GM21528 (cell line): ENCODE data around the gene GTPBP2.

Experiments used
- ATAC-seq: cut with Tn5 transposase; IDR thresholded peaks from one replicate; pipeline ENCODE4 v1.9.1; 2021; ENCODE audit warnings: mild to moderate bottlenecking, moderate library complexity; ENCODE audit not compliant: unreplicated experiment, low FRiP score

GTPBP2 gene, protein sequence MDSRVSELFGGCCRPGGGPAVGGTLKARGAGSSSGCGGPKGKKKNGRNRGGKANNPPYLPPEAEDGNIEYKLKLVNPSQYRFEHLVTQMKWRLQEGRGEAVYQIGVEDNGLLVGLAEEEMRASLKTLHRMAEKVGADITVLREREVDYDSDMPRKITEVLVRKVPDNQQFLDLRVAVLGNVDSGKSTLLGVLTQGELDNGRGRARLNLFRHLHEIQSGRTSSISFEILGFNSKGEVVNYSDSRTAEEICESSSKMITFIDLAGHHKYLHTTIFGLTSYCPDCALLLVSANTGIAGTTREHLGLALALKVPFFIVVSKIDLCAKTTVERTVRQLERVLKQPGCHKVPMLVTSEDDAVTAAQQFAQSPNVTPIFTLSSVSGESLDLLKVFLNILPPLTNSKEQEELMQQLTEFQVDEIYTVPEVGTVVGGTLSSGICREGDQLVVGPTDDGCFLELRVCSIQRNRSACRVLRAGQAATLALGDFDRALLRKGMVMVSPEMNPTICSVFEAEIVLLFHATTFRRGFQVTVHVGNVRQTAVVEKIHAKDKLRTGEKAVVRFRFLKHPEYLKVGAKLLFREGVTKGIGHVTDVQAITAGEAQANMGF

DNA sequence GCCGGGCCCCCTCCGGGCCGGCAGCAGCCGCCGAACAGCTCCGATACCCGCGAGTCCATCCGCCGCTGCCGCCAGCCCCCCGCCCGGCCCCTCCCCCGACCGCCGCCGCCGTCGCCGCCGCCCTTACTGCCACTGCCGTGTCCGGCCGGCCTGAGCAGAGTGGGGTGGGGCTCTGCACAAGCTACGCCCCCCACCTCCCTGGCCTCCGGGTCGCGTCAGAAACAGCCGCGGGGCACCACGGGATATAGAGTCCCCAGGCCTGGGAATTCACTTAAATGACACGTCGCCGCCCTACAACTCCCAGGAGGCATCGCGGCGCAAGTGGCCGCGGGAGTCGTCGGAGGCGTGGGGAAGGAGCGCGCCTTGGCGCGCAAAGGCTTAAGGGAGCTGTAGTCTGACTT, at the start of gene GTPBP2:
GTPBP2 (minus strand) TSS at position 161 of the 401 bp plus-strand sequence; CDS start at position 59, 102 bp downstream.
- peak; percentile 82 for ATAC-seq

DNA sequence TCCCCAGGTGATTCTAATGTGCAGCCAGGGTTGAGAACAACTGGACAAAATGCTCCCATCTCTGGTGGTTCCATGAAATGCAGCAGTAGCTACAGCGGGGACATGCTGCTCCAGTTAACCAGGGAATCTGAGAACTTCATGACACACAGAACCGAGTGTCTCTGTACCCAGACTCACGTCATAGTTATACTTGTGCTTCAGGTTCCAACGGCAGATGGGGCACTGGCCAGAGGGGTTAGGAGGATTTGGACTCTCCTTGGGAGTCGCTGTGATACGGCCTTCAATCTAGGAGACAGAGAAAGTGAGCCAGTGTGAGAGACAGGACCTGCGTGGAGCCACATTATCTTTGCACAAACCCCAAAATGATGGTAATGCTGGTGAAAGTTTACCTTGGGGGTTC, 49.3 kb upstream of the GTPBP2 start:
- no peak for ATAC-seq

DNA sequence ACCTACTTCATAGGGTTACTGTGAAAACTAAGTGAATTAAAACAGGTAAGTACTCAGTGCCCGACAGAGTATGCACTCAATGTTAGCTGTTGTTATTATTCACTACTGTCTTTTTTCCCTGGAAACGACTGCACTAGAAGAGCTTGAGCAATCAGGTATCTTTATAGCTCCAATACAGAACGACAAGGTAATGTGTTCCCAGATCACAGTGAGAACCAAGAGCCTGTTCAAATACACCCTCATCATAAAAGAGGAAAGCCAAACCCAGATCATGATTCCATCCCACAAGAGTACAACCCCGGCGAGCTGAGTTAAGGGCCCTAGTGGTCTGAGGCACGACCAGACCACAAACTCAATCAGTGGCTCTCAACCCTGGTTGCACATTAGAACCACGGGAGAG, 48.7 kb upstream of the GTPBP2 start:
- ATAC-seq = no peak

DNA sequence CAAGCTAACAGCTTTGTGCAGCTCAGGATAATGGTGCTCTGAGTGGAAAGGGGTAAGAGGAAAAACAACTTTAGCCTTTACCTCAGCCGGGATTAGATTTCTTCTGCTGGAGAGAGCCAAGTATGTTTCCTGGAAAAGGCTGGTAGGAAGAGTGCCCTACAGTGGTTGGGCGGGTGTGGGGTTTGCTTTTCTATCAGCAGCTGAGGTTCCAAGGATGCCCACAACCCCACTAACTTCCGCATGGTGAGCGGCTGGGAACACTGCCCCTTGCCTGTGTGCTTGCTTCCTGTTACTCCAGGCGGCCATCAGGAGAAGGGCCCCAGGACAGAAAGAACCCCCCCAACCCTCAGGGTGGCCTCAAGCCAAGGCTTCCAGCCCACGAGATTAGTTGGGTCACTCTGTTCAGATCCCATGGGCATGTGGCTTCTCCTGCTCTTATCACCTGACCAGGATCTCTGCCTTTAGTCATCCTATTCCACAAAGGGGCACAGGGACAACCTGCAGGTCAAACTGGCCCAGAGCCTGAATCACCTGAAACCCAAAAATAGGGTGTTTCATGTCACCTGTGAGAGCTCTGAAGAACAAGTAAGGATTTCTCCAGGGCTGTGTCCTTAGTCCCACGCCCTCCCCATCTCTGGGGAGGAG, 48.0 kb upstream of the GTPBP2 start:
- no peak for ATAC-seq

DNA sequence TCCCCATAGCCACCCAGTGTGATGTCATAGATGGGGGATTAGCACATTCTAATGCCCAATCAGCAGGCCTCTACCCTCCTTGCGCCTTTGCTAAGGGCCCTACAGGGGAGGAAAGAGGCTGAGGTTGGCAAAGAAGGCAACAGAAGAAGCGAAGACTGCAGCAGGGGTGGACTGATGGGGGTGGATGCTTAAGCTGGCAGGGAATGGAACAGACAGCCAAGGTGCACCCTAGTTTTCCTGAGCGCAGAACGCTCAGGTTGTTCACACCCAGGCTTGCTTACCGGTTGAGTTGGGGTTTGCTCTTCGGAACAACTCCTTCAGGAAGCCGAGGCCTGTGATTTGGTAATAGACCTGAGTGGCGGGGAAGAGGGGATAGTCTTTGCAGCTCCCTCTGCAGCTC, 45.9 kb upstream of the GTPBP2 start:
- ATAC-seq = no peak

DNA sequence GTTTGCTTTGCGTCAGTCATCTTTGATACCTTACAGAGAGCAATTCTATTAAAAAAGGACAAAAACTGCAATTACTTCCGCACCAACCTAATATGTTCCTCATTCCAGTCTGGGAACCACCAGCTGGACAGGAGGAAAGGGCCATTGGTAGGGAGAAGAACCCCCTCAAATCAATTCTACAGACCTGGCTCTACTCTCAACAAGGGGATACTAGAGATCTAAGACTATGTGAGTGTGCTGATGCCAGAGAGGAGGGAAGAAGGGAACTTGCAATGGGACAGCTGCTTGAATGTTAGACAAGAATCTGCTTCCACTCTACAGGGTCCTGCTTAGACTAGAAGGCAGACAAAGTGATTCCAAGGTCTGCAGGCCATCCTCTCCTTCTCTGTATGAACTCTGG, 45.2 kb upstream of the GTPBP2 start:
- ATAC-seq = no peak

DNA sequence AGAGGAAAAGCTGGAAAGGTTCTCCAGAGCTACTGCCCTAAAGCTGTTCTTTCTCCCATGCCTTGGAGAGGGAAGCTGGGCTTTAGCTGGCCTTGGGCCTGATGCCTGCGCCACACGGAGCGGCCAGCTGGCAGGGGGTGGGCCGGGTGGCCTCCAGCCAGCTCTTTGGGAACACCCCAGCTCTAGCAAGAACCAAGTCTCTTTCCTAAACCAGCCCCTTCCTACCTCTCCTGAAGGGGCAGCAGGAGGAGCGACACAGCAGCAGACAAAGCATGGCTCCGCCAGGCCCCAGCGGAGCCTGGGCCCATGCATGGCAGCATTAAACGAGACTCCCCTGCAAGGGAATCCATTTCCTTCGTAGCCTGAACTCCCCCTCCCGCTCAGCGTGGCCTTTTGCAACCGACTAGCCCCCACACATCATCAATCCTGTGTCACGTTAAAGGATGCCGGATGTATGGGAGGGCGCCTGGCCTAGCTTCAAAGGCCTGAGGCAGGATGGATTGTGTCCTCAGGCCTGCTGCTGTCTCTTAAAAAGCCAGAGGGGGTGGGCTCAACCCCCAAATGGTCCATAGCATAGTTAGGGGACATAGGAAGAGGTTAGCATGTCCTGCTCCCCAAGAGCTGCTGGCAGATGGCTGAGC, 44.5 kb upstream of the GTPBP2 start:
- no peak for ATAC-seq

DNA sequence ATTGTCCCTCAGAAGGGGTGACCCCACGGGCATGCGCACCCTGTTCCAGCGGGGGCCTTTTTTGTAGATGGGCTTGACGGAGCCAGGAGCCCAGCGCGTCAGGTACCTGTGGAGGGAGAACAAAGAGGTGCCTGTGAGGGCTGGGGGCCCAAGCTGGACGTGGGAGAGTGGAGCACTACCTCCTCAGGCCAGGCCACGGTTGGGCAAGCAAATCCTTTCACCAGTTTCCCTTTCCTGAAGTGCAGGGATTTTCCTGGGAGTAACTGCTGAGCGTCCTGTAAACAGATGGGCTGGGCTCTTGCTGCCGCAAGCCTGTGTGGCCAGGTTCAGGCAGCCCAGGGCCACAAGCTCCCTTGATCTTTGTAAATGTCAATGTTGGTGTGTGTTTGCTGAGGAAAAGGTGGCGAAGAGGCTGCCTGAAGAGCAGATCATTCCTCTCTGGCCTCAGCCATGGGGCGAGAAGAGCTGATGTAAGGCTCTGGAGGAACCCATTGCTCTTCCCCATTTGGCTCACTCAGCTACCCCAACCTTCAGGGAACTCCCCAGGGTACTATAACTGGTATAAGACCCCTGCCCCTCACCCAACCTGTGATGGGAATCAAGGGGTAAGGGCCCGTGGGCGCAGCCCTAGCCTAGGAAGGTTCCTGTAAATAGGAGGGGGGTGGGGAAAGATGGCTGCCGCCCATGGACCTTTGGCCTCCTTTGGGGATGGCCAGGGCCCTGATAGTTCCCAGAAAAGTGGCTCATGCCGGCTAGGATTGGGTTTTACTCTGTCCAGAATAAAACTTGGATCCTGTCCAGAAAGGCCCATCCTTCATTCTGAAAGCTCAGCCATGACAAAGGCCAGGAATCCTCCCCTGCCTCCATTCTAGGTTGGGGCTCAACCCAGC, 43.0 kb upstream of the GTPBP2 start:
- no peak for ATAC-seq

DNA sequence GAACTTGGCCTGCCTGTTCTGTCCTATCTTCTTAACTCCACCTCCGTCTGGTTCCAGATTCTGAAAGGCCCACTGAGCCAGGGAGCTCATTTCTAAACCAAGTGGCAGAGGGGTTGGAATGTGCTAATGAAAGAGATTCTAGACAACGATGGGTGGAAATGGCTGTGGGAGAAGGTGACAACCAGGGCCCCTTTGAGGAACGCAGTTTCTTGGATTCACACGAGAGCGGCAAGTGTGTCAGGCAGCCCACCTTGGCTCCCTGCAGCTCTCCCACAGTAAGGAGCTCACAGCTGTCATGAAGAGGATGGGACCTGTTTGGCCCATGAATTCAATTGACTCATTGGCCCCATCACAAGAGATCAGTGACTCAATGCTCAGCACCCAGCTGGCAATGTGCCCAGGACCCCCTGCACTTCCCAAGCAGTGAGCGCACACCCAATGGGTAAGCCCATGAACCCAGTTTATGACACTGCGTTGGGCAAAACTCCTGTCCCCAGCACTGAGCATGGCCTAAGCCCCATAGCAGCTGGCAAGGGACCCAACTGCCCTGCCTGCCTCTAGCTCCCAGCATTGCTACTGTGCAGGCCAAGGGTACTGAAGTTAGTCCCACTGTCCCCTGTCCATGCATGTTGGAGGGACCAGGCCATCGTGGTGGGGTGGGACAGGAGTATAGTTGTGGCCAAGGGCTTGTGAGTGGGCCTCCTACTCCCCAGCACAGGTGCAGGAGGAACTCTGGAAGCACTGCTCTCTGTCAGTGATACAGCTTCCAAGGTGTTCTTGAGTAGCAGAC, 42.1 kb upstream of the GTPBP2 start:
- ATAC-seq = no peak

DNA sequence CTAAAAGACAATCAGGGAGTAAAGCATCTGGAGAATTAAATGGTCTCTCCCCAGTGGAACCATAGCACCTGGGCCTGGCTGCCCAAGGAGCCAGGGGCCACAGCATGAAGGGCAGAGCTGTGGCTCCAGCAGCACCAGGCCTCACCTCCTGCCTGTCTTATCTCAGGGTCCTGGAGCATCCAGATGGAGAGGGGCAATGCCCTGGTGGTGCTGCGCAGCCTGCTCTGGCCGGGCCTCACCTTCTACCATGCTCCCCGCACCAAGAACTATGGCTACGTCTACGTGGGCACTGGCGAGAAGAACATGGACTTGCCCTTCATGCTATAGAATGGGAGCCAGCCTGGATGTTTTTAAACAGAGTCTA, 41.5 kb upstream of the GTPBP2 start:
- ATAC-seq = no peak

DNA sequence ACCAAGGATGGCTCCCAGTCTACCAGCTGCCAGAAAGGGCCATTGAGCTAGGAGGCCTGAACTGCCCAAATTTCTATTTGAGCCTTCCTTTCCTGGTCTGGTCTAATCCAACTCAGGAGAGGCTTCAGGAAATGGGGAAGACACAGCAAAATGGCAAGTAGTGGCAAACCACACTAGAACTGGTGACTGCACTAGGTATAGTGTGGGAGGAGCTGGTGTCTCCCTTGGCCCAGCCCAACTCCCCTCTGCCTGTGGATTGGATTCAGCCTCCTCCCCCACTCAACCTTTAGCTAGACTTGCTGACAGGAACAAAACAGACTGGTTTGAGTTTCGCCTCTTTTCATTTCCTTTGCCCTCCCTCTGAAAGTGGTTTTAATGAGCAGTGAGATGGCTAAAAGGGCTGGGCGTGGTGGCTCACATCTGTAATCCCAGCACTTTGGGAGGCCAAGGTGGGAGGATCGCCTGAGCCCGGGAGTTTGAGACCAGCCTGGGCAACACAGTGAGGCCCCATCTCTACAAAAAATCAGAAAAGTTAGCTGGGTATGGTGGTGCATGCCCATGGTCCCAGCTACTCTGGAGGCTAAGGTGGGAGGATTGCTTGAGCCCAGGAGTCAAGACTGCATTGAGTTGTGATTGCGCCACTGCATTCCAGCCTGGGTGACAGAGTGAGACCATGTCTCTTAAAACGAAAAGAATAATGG, 41.0 kb upstream of the GTPBP2 start:
- ATAC-seq = no peak

DNA sequence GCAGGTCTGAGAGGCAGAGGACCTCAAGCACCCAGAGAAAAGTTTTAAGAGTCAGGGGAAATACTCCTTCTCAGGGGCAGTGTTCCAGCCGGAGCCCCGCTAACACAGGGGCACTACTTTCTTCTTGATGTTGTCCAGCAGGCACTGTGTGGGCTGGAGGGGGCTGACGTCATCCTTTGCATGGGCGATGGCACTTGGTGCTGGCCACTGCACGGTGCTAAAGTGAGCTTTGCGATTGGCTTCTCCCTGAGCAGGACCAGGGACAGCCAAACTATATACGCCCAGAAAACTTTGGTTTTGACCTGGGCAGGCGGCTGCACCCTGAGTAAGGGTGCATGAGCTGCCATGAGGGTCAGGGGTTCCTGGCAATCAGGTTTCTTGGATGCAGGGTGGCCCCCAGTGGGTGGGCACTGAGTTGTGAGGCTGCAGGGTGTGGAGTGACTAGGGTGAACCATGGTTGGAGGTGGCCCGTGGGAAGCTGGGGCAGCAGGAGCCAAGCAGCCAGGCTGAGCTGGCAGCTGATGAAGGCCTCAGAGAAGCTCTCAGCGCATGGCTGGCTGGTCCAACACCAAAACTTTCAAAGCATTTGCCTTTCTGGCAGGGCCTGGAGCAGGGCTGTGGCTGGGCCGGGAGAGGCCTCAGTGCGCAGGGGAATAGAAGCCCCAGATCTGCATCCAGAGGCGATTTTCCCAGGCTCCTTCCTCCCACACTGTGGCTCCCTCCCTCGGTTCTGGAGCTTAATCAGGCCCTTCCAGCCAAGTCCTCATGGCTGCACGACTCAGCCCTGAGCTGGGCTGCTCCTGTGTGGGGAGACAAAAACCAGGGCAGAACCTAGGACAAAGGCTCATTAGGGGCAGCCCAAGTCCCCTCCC, 40.2 kb upstream of the GTPBP2 start:
- no peak for ATAC-seq

DNA sequence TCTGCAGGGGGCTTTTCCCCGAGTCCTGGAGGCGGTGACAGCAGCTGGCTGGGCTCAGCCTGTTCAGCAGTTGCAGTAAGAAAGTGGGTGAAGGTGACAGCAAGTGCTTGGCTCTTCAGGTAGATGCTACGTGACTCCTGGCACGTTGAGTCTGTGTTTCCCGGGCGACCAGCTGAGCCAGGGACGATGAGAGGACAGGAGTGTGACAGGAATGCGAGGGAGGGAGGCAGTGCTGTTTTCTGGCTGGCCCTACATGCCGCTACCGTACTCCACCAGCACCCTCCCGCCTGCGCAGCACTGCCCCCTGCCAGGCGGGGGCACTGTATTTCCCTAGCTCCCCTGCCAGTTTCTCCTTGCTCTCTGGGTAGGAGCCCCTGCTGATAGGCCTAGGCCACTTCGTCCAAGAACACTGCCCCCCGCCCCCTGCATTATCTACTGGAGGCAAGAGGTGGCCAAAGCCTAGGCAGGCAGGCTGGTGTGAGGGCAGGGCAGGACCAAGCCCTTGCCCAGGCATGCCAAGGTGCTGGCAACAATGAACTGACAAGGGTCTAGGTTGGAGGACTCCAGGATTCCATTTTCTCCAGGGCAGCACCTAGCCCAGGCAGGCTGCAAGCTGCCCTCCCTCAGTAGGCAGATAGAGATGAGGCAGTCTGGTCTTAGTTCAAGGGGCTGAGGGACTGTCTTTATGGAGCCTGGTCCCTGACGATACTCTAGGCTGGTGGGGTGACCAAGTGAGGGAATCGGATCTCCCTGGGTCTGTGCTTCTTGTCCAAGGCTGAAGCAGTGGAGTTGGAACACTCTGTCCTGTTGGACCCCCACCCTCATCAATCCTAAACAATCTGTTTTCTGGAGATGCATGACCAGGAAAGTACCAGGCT, 39.3 kb upstream of the GTPBP2 start:
- ATAC-seq = no peak

DNA sequence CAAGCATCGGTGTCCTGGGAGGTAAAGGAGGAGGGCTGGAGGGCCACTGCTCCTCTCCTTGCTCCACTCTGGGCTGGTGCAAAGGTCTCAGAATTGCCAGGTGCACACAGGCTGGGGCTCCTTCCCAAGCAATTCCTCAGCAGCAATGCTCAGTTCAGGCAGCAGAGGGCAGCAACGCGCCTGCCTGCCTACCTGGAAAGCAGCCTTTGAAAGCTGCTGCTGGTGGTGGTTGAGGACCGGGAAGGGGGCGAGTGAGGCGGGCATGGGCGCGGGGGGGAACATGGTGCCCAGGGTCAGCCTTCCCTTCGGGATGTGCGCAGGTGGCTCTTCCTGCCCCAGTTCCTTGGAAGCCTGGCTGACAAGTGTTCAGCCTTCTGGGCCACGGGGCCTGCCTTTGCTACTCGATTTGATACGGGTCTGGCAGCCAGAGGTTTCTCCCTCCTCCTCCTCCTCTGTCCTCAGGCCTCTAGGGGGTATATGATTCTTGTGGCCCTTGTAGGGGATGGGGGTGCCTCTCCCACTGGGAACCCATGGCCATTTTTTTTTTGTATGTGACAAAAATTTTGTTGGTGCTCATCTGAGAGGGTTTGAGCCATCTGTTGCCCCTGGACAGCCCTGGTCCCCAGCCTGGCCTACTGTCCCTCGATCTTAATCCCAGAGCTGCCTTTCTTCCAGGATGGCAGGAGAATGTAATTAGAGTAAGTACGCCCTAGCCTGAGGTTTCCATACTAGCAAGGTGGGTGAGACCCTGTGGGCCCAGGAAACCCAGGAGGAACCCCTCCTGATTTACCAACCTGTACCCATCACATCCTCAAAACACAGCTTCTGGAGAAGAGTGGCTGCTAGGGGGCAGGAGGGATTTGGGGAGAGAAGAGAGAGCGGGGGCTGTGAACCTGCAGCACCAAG, 38.4 kb upstream of the GTPBP2 start:
- no peak for ATAC-seq

DNA sequence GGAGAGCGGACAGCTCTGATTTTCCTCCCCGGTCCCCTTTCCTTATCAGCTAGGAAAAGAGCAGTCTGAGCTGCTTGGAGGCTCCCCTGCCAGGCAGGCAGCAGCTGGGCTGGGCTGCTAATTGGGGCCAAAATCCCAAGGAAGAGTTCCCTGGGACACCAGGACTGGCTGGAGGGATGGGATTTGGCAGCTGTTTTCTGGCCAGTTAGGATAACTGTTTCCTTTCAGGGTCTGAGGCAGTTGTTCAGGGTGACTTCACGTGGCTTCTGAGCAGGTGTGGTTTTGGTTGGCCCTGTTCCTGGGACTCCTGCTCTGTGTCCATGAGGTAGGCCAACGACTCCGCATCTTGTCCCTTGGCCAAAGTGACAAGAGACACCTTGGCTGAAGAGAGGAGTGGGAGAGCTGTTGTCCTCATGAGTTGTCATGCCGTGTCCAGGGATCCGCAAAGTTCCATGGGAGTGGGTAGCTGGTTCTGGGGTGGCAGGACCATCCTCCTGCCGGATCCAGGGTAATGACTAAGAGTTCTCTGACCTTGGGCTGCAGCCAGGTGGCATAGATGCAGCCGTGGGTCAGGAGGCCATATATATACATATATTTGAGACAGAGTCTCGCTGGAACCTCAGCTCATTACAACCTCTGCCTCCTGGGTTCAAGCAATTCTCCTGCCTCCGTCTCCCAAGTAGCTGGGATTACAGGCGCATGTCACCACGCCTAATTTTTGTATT, 37.3 kb upstream of the GTPBP2 start:
- ATAC-seq = no peak
